ENCODE measurements around the gene OSBP2. TPM values are rescaled to one million over a fixed set of nuclear protein-coding genes. Genes with fewer than 3 reads are reported as not detected.

The OSBP2 gene
- total RNA-seq, 2 donors from 2014 or later, result 6.8 to 11.1 TPM

- Histone ChIP-seq H3K27ac (ENCODE audit: low read depth, low read length) (no peak overlapping the region), H3K4me1 (ENCODE audit: control insufficient read depth, insufficient read depth, low read length) (no peaks in the 10 kb centered on the region), H3K27me3 (ENCODE audit: control insufficient read depth, insufficient read depth, low read length, poor library complexity, severe bottlenecking) (peaks cover 11% of the 10 kb centered on the region), H3K36me3 (ENCODE audit: control insufficient read depth, insufficient read depth, low read length) (no peaks in the 10 kb centered on the region), H3K4me3 (ENCODE audit: low read length) (no peak overlapping the region), H3K9ac (ENCODE audit: extremely low read depth, low read length, poor library complexity, severe bottlenecking) (no peak overlapping the region), H3K9me3 (ENCODE audit: control insufficient read depth, low read length) (no peaks in the 10 kb centered on the region)
- H3K27me3 Mint-ChIP-seq (ENCODE audit: insufficient read depth), result peaks cover 7% of the 10 kb centered on the region
- H3K9me3 Mint-ChIP-seq, result no peaks in the 10 kb centered on the region
- no peak for DNase-seq
- 94 to 100% methylated on average over 3 to 4 of the region's 4 CpGs for WGBS, 2 experiments (ENCODE audit: insufficient coverage in 1 of 2, insufficient read length in 1 of 2)
- no peaks in the 10 kb centered on the region for H3K36me3 Mint-ChIP-seq (ENCODE audit: low read depth)
- no peak overlapping the region for H3K4me3 Mint-ChIP-seq
- H3K4me1 Mint-ChIP-seq, result no peaks in the 10 kb centered on the region
- no peak for TF ChIP-seq CTCF (conservative IDR thresholded peaks at IDR 0.05)
- H3K27ac Mint-ChIP-seq, result no peak overlapping the region
Measured at GRCh38 chr22:30809086-30809485, 114.4 kb downstream of the OSBP2 start.

DNA sequence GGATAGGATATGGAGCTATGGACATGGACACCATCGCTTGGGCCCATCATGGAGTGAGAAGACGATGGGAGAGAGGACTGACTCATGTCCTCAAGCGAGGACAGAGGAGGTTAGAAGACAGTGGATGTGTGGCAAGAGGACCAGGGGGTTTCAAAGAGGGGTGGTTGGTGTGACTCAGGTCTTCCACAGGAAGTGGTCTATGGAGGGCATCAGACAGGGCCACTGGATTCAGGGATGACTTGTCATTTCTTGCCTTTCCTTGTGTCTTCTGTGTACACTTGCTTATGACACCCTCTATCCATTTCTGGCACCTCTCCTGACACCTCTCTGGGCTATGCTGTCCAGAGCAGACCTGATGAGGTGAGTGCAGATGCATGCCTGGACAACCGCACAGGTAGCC is 115.4 kb downstream of the OSBP2 start:
- no peak overlapping the region for H3K4me3 Mint-ChIP-seq
- 93 to 94% methylated on average over 4 of the region's 4 CpGs for WGBS, 2 experiments (ENCODE audit: insufficient coverage in 1 of 2, insufficient read length in 1 of 2)
- H3K36me3 Mint-ChIP-seq (ENCODE audit: low read depth), result no peaks in the 10 kb centered on the region
- H3K27ac Mint-ChIP-seq, result no peak overlapping the region
- no peaks in the 10 kb centered on the region for H3K4me1 ChIP-seq (ENCODE audit: control insufficient read depth, insufficient read depth, low read length)
- H3K27me3 Mint-ChIP-seq (ENCODE audit: insufficient read depth), result no peaks in the 10 kb centered on the region
- DNase-seq, result no peak
- TF ChIP-seq CTCF (conservative IDR thresholded peaks at IDR 0.05), result no peak
- no peaks in the 10 kb centered on the region for H3K9me3 Mint-ChIP-seq
- no peaks in the 10 kb centered on the region for H3K9me3 ChIP-seq (ENCODE audit: control insufficient read depth, low read length)
- no peaks in the 10 kb centered on the region for H3K36me3 ChIP-seq (ENCODE audit: control insufficient read depth, insufficient read depth, low read length)
- H3K9ac ChIP-seq (ENCODE audit: extremely low read depth, low read length, poor library complexity, severe bottlenecking), result no peak overlapping the region
- H3K4me3 ChIP-seq (ENCODE audit: low read length), result no peak overlapping the region
- H3K27ac ChIP-seq (ENCODE audit: low read depth, low read length), result no peak overlapping the region
- no peaks in the 10 kb centered on the region for H3K4me1 Mint-ChIP-seq
- peaks cover under 1% of the 10 kb centered on the region for H3K27me3 ChIP-seq (ENCODE audit: control insufficient read depth, insufficient read depth, low read length, poor library complexity, severe bottlenecking)

- Mint-ChIP-seq H3K4me1 (no peaks in the 10 kb centered on the region), H3K36me3 (ENCODE audit: low read depth) (no peaks in the 10 kb centered on the region), H3K27me3 (ENCODE audit: insufficient read depth) (no peaks in the 10 kb centered on the region), H3K27ac (no peak overlapping the region), H3K9me3 (no peaks in the 10 kb centered on the region), H3K4me3 (no peak overlapping the region)
- Histone ChIP-seq H3K4me3 (ENCODE audit: low read length) (no peak overlapping the region), H3K9ac (ENCODE audit: extremely low read depth, low read length, poor library complexity, severe bottlenecking) (no peak overlapping the region), H3K4me1 (ENCODE audit: control insufficient read depth, insufficient read depth, low read length) (no peaks in the 10 kb centered on the region), H3K36me3 (ENCODE audit: control insufficient read depth, insufficient read depth, low read length) (no peaks in the 10 kb centered on the region), H3K27ac (ENCODE audit: low read depth, low read length) (no peak overlapping the region), H3K9me3 (ENCODE audit: control insufficient read depth, low read length) (no peaks in the 10 kb centered on the region), H3K27me3 (ENCODE audit: control insufficient read depth, insufficient read depth, low read length, poor library complexity, severe bottlenecking) (no peaks in the 10 kb centered on the region)
- DNase-seq, result no peak
- 86 to 87% methylated on average over 7 of the region's 7 CpGs for WGBS, 2 experiments (ENCODE audit: insufficient coverage in 1 of 2, insufficient read length in 1 of 2)
- TF ChIP-seq CTCF (conservative IDR thresholded peaks at IDR 0.05), result no peak
Measured at GRCh38 chr22:30813936-30814335, 119.3 kb downstream of the OSBP2 start.
